Measurements from ENCODE around the gene DNAJA1.

- TF ChIP-seq, protein P1, sequence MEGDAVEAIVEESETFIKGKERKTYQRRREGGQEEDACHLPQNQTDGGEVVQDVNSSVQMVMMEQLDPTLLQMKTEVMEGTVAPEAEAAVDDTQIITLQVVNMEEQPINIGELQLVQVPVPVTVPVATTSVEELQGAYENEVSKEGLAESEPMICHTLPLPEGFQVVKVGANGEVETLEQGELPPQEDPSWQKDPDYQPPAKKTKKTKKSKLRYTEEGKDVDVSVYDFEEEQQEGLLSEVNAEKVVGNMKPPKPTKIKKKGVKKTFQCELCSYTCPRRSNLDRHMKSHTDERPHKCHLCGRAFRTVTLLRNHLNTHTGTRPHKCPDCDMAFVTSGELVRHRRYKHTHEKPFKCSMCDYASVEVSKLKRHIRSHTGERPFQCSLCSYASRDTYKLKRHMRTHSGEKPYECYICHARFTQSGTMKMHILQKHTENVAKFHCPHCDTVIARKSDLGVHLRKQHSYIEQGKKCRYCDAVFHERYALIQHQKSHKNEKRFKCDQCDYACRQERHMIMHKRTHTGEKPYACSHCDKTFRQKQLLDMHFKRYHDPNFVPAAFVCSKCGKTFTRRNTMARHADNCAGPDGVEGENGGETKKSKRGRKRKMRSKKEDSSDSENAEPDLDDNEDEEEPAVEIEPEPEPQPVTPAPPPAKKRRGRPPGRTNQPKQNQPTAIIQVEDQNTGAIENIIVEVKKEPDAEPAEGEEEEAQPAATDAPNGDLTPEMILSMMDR (IDR thresholded peaks at IDR 0.05) = peak; percentile 68 to 89 (median 85)
- peak; percentile 56 to 81 for TF ChIP-seq POLR2AphosphoS5 (IDR thresholded peaks at IDR 0.05)
Observed at GRCh38 chr9:33081128-33081851, 56.2 kb downstream of the DNAJA1 start.

All from upper lobe of left lung (tissue), 4 donors.